ENCODE results near the gene CD4.
A peak's percentile ranks its signal among the peaks of the same experiment; 100 is the strongest.

Gene CD4

DNA sequence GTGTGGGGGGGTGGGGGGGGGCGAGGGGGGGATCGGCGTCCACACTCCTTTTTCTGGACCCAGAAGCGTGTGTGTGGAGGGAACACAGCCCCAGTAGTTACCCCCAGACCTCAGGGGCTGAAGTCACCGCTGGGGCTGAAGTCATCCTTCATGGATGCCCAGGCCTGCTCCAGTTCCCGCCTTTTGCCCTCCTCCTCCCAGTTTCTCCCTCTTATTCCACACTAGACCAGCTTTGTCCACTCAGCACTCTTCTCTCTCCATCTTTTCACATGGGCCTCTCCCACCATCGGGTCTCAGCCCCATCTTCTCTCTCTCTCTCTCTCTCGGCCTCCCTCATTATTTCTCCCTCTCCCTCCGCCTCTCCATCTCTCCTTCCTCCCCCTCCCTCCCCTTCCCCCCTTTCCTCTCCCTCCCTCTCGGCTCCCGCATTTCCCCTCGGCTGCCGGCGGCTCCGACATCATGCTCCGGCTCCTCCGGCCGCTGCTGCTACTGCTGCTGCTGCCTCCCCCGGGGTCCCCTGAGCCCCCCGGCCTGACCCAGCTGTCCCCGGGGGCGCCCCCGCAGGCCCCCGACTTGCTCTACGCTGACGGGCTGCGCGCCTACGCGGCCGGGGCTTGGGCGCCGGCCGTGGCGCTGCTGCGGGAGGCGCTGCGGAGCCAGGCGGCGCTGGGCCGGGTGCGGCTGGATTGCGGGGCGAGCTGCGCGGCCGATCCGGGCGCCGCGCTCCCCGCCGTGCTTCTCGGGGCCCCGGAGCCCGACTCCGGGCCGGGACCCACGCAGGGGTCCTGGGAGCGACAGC lies 38.9 kb downstream of the CD4 start, which contains the start of gene P3H3:
Gene P3H3 (plus strand): TSS at position 426 of the 799 bp plus-strand sequence. CDS start 34 bp downstream, at position 460.
- FAIRE-seq (no peak), DNase-seq (ENCODE audit: low spot score) (peak; percentile 53)

DNA sequence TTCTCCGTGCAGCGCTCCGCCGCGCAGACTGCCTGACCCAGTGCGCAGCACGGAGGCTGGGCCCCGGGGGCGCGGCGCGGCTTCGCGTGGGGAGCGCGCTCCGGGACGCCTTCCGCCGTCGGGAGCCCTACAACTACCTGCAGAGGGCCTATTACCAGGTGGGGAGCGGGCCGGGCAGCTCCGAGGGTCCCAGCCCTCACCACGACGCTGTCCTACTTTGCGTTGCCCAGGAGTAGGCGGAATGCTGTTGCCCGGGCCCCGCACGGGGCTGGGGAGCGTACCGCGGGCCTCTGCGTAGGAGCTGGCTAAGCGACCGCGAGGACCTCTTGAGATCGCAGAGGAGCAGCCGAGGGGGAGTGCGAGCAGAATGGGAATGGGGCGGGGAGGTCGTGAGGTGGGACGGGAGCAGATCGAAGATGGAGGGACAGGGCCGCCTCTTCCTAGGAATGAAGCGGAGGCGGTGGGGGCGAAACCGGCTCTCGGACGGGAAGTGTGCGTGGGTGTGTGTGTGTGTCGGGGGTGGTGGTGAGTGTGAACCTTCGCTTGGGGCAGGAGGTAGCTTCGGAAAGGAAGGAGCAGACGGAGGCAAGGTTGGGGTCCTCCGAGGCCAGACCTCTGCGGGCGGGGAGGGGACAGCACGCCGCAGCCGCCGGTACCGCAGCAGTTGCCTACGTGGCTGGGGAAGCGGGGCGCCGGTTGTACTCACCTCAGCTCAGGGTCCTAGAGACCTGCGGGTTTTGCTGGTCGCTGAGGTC lies 39.6 kb downstream of the CD4 start:
- FAIRE-seq (no peak), DNase-seq (ENCODE audit: low spot score) (no peak)

DNA sequence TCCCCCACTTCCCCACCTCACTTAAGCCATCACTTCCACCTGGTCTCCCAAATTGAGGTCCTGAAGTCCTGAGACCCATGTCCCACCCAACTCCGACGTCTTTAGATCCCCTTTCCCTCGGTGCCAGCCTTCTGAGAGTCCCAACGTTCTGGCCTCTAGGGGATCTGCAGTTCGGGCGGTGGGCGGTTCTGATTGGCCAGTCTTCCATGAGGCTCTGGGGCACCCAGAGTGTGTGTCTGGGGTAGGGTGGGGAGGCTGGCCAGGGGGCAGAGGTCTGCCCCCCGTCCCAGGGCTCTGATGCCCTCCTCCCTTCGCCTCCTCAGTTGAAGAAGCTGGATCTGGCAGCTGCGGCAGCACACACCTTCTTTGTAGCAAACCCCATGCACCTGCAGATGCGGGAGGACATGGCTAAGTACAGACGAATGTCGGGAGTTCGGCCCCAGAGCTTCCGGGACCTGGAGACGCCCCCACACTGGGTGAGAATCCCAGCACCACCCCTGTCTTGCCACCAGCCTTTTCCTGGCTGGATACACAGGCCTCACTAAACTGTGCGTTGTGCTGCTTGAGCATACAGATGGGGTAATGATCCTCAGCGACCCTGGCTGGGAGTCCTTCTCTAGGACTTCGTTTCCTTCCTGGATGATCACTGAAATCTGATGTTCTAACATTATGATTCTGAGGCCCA lies 40.4 kb downstream of the CD4 start:
- FAIRE-seq (no peak), DNase-seq (ENCODE audit: low spot score) (no peak)

DNA sequence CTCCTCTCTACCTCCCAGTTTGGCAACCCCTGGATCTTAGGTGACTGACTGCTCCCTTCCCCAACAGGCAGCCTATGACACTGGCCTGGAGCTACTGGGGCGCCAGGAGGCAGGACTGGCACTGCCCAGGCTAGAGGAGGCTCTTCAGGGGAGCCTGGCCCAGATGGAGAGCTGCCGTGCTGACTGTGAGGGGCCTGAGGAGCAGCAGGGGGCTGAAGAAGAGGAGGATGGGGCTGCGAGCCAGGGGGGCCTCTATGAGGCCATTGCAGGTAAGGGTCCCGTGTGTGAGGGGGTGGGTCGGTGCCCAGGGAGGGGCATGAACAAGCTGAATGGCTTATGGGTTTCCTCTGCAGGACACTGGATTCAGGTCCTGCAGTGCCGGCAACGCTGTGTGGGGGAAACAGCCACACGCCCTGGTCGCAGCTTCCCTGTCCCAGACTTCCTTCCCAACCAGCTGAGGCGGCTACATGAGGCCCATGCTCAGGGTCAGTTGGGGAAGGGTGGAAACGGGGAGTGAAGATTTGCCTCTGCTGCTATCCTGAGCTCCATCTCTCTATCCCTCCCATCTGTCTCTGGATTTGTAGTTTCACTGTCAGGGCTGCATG lies 41.1 kb downstream of the CD4 start:
- FAIRE-seq = no peak
- no peak for DNase-seq (ENCODE audit: low spot score)

DNA sequence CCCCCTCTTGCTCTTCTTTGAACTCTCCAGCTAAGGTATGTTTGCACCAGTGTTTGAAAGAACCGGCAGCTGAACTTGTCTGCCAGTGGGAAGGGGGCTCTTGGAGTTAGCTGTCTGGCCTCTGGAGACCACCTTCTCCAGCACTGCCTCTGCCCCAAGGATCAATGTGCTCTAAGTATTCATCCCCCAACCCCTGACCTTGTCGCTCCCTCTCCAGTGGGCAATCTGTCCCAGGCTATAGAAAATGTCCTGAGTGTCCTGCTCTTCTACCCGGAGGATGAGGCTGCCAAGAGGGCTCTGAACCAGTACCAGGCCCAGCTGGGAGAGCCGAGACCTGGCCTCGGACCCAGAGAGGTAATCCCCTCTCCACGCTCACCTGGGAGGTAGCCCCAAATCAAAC lies 41.7 kb downstream of the CD4 start:
- FAIRE-seq (no peak), DNase-seq (ENCODE audit: low spot score) (no peak)

DNA sequence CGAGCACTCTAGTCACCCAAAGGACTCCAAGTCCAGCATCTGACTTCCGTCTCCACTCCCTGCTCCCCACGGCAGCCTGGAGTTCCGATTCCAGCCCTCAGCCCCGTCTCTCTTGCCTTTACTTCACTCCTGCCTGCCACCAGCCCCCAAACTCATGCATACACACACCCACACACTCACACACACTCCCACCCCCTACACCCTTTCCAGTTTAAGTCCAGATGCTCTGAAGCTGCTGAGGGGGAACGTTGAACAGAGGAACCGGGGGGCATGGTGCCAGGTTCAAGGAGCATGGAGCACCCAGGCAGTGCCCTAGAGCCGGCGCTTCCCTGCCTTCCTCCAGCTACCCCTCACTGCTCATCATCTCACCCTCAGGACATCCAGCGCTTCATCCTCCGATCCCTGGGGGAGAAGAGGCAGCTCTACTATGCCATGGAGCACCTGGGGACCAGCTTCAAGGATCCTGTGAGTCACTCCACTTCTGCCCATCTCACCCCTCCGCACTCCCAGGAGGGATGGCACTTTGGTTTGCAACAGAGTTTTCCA lies 42.2 kb downstream of the CD4 start:
- FAIRE-seq (no peak), DNase-seq (ENCODE audit: low spot score) (no peak)

DNA sequence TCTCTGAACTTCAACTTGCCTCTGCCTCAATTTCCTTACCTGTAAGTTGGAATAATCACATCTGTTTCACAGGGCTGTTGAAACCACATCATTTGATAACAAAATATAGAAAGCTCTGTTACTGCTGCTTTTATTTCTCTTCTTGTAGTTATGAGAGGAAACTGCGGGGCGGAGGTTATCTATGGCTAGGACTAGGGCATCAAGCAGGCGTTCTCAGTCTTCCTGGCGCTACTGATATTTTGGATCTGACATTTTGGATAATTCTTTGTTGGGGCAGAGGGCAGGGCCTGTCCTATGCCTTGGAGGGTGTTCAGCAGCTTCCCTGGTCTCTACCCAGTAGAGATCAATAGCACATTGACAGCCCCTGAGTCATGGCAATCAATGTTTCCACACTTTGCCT lies 42.8 kb downstream of the CD4 start:
- FAIRE-seq (no peak), DNase-seq (ENCODE audit: low spot score) (no peak)

DNA sequence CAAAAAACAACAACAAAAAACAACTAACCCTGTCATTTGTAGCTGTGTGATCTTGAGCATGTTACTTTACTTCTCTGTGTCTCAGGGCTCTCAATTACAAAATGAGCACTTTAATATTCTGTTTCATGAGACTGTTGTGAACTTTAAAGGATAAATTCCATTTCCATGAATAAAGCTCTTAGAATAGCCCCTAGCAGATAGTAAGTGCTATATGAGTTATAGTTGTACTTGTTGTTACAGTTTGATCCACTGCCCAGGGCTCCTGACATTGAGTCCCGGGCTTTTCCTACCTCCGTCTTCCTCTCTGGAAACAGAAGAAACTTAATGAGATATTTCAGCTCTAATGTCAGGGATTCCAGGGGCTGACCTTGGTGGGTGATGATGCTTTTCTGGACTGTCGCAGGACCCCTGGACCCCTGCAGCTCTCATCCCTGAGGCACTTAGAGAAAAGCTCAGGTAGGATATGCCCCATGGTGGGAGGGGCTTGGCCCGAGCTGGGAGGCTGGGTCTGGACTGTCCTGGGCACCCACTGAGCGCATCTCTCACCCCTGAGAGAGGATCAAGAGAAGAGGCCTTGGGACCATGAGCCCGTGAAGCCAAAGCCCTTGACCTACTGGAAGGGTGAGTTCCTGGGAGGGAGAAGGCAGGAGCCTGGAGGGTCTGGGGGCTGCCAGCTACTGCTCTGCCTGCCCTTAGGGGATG lies 44.0 kb downstream of the CD4 start:
- FAIRE-seq = no peak
- no peak for DNase-seq (ENCODE audit: low spot score)

DNA sequence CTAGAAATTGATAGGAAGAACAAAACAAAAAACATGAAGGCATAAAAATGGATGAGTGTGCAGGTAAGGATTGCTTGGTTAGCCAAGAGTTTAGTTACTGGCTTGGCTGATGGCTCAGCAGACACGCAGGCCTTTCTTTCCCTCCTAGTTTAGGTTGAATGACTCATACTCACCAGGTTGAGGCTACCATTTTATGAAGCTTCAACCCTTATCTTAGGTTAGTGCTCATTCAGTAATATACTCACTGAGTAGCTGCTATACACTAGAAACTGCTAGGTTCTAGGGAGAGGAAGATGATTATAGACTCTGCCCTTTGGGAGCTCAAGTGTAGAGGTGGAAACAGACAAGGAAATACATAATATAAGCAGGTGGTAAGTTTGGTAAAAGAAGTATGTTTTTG lies 44.9 kb downstream of the CD4 start:
- no peak for FAIRE-seq
- DNase-seq (ENCODE audit: low spot score) = peak; percentile 26

DNA sequence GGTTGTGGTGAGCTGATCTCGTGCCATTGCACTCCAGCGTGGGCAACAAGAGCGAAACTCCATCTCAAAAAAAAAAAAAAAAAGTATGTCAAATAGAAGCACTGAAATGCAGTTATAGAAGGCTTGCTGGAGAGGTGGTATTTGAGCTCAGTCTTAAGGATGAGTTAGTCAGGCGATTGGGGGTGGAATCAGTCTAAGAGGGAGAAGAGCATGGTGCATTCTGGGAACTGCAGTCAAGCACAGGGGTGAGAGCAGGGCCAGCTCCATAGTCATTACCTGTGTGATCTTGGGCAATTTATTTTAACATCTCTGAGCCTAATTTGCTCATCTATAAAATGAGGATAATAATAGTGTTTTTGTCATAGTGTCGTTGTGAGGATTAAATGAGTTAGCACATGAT lies 45.5 kb downstream of the CD4 start:
- DNase-seq (ENCODE audit: low spot score) (no peak), FAIRE-seq (no peak)

DNA sequence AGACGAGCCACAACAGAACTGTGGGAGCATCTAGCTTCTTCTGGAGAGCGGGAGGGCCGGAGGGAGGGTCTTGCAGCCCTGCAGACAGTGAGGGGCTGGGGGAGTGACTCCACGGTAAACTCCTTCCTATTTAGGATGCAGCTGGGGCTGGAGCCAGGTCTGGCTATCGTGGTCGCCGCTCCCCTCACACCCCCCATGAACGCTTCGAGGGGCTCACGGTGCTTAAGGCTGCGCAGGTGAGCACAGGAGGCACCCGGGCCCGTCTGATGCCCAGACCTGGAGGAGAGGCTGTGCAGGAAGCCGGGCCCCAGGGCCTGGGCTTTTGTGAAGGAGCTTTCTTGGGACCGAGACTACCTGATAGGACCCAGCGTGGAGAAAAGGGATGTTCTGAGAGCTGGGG lies 47.5 kb downstream of the CD4 start:
- FAIRE-seq = no peak
- no peak for DNase-seq (ENCODE audit: low spot score)

DNA sequence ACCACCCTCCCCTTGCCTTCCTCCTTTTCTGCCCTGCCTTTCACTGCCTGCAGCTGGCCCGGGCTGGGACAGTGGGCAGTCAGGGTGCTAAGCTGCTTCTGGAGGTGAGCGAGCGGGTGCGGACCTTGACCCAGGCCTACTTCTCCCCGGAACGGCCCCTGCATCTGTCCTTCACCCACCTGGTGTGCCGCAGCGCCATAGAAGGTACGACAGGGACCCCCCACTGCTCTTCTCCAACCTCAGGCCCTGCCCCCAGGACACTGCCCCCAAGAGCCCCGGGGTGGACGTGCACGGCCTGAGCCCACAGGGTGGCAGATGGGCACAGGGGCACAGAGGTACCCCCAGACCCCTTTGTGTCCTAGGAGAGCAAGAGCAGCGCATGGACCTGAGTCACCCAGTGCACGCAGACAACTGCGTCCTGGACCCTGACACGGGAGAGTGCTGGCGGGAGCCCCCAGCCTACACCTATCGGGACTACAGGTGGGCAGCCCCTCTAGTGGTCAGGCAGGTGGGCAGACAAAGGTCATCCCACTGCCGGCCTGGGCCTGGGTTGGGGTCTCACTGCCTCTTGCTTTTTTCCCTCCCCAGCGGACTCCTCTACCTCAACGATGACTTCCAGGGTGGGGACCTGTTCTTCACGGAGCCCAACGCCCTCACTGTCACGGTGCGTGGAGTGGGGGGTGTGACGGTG lies 48.2 kb downstream of the CD4 start:
- DNase-seq (ENCODE audit: low spot score) (no peak), FAIRE-seq (no peak)

DNA sequence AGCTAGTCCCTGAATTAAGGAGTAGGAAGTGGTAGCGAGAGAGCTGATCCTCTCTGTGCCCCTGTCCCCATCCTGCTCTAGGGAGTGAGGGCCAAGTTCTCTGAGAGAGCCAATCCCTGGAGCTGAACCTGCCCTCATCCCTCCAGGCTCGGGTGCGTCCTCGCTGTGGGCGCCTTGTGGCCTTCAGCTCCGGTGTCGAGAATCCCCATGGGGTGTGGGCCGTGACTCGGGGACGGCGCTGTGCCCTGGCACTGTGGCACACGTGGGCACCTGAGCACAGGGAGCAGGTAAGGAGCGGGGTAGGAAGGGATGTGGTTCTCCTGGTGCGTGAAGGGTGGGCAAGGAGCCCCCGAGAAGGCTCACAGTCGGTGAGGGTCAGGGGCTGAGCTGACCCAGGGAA lies 49.5 kb downstream of the CD4 start:
- no peak for DNase-seq (ENCODE audit: low spot score)
- FAIRE-seq = no peak

DNA sequence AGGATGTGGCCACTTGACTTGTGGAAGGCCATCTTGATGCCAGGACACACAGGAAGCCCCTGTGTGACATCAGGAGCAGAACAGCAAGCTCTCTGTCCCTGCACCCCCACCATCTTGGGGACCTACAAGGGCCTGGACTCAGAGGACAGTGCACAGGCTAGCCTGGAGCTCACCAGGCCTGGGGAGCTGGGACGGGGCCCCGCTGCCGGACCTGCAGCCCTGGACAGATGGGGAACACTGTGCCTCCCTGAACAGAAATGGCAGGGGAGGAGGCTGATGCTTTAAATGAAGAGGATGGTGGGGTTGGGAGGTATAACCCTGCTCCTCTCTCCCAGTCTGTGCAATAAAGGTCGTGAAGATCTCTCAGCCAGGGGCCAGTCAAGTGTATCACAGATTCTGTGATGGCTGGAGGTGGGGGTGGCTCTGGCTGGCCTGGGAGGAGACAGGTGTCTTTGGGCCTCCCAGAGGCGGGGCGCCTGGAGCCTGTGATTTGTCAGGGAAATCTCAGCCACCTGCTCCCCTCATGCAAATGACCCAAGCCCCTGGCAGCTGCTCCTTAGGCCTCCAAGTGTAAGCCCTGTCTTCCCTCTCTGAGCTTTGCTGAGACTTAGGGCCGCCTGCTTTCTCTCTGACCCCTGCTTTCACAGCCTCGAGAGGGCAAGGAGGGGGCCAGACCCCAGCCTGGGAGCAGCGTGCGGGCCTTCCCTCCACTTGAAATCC lies 50.3 kb downstream of the CD4 start:
- DNase-seq (ENCODE audit: low spot score) = no peak

DNA sequence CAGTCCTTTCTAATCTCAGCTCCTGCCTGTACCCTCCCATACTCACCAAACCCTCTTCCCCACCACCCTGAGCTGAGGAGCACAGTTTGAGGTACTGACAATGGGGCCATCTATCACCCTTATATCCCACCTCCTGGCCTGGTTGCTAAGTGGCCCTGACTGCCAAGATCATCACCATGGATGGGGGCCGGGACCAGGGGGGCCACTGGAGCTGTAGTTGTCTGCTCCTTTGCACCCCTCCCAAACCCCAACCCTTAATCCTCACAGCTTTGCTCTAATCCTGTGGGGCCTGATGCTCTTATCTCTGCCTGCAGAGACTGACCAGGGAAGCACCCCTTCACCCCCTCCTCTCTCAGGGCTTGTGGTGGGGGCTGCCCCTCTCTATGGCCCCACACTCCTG lies 51.0 kb downstream of the CD4 start:
- no peak for FAIRE-seq
- no peak for DNase-seq (ENCODE audit: low spot score)

More for the DNA sequence above, 50.3 kb downstream of the CD4 start:
- FAIRE-seq = no peak

DNA sequence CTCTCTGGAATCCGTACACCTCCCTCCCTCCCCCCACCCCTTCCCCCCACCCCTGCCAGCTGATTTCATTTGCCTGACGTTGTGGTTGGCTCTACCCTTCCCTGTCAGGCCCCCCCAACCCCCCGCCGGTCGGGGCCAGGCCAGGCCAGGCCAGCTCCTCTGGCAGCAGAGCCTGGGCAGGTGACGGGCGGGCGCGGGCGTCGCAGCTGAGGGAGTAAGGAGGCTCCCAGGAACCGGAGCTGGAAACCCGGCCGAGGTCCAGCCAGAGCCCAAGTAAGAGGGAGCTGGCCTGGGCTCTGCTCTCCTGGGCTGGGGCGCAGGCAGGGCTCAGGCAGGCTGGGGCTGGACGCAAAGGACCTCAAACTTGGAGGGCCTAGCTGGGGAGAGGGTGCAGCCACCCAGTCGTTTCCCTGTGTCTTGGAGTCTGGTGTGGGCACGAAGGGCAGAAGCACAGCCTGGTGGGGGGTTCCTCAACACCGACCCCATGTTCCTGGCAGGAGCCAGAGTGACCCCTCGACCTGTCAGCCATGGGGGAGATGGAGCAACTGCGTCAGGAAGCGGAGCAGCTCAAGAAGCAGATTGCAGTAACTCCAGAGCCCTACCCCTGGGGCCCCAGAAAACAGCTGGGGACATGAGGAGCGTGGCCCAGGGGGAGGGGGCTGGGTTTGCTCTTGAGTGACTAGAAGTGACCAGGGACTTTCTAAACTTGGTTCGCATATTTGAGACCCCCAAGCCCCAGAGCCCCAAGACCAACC lies 51.6 kb downstream of the CD4 start, which contains the start of gene GNB3:
Gene GNB3 (plus strand): TSS at position 165 of the 755 bp plus-strand sequence. CDS start 363 bp downstream, at position 528.
- no peak for FAIRE-seq
- no peak for DNase-seq (ENCODE audit: low spot score)

DNA sequence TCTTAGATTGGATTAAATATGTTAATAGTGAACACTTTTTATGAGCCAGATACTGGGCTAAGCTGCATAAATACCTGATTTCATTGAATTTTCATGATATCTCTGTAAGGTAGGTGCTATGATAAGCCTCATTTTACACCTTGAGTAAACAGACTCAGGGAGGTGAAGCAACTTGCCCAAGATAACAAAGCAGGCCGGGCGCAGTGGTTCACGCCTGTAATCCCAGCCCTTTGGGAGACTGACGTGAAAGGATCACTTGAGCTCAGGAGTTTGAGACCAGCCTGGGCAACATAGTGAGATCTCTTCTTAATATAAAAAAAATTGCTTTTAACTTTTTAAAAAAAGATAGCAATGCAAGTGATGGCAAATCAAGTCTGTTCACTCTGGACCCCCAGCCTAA lies 52.7 kb downstream of the CD4 start:
- DNase-seq (ENCODE audit: low spot score) = no peak

DNA sequence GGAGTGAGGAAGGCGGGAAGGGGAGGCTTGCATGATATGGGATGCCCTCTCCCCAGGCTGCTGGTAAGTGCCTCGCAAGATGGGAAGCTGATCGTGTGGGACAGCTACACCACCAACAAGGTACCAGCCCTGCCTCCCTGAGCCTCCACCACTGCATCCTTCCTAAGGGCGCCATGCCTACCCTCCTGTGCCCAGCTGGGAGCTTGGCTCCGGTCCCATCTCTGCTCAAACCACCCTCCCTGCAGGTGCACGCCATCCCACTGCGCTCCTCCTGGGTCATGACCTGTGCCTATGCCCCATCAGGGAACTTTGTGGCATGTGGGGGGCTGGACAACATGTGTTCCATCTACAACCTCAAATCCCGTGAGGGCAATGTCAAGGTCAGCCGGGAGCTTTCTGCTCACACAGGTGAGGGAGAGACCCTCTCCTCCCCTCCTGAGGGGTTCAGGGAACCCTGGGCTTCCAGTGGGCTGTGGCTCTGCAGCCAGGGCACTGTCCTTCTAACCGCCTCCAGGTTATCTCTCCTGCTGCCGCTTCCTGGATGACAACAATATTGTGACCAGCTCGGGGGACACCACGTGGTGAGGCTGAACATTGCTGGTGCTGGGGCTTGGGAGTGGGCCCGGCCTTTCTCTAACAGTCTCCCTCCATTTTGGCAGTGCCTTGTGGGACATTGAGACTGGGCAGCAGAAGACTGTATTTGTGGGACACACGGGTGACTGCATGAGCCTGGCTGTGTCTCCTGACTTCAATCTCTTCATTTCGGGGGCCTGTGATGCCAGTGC lies 54.0 kb downstream of the CD4 start:
- FAIRE-seq = no peak
- DNase-seq (ENCODE audit: low spot score) = no peak

More for the DNA sequence above, 52.7 kb downstream of the CD4 start:
- FAIRE-seq = no peak

Data from RCC 7860 (cell line).